ENCODE measurements around the gene SND1.

DNA sequence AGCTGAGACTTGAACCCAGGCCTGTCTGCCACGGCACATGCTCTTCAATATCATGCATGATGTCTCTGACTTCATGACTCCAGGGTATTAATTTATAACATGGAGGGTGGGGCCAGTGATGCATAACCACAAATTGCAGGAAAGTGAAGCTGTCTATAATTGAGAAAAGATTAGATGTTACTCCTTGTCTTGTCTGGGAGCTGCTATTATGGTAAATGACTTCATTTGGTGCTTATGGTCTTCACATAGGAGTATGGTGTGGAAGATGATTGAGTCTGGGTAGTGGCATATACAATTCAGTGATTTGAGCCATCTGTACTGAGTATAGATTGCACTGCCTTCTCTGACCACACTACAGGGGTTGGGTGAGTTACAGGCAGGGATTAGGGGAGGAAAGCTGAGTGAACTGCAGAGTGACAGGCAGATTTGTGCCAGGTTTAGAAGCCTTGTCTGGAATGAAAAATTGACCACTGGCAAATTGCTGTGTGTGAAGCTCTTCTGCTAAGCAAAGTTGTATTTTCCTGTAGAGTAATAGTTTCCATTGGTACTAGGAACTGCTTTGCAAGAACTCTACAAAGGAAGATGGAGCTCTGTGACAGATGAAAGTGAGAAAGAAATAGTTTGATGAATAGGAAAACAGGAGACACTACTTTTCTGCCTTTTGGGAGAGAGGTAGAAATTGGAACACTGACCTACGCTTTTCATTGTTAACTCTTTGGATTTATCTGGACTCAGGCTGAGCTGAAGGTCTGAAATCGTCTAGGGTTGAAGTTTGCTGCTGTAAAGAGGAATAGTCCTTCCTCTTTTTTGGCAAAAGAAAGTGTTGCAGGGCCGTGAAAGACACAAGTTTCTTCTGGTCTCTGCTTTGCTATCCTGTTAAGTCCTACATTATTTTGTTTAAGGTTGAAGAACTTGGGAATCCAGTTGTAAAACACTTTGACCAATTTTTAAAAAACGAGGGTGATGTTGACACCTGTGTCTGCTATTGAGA, 2.7 kb downstream of the SND1 start:
- TF ChIP-seq, protein P1, sequence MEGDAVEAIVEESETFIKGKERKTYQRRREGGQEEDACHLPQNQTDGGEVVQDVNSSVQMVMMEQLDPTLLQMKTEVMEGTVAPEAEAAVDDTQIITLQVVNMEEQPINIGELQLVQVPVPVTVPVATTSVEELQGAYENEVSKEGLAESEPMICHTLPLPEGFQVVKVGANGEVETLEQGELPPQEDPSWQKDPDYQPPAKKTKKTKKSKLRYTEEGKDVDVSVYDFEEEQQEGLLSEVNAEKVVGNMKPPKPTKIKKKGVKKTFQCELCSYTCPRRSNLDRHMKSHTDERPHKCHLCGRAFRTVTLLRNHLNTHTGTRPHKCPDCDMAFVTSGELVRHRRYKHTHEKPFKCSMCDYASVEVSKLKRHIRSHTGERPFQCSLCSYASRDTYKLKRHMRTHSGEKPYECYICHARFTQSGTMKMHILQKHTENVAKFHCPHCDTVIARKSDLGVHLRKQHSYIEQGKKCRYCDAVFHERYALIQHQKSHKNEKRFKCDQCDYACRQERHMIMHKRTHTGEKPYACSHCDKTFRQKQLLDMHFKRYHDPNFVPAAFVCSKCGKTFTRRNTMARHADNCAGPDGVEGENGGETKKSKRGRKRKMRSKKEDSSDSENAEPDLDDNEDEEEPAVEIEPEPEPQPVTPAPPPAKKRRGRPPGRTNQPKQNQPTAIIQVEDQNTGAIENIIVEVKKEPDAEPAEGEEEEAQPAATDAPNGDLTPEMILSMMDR (IDR thresholded peaks at IDR 0.05), result no peak
- no peak for TF ChIP-seq POLR2A (IDR thresholded peaks at IDR 0.05)

All from esophagus squamous epithelium (tissue), 4 donors.